HG03442 (cell line): ENCODE data around the gene LY6G6C.

Source experiments
- ATAC-seq: cut with Tn5 transposase; IDR thresholded peaks from one replicate; pipeline ENCODE4 v1.9.1; 2021; ENCODE audit warnings: mild to moderate bottlenecking, moderate library complexity; ENCODE audit not compliant: unreplicated experiment

The LY6G6C gene

GRCh38 chr6:31721351-31722020 is at the start of gene LY6G6C:
Gene LY6G6C, minus strand, starts transcription at chr6:31721746. Its CDS starts 67 bp downstream, at chr6:31721679.
- ATAC-seq = no peak

GRCh38 chr6:31770860-31771259 is 49.3 kb upstream of the LY6G6C start:
- ATAC-seq = no peak

GRCh38 chr6:31769684-31770371 is 48.3 kb upstream of the LY6G6C start:
- ATAC-seq = no peak

GRCh38 chr6:31768363-31769257 is 47.1 kb upstream of the LY6G6C start:
- no peak for ATAC-seq

GRCh38 chr6:31767096-31767645 is 45.6 kb upstream of the LY6G6C start:
- no peak for ATAC-seq

- no peak for ATAC-seq
Measured at GRCh38 chr6:31765910-31766794, 44.6 kb upstream of the LY6G6C start.

- ATAC-seq = no peak
Measured at GRCh38 chr6:31765559-31765909, 44.0 kb upstream of the LY6G6C start.

GRCh38 chr6:31764198-31764597 is 42.7 kb upstream of the LY6G6C start:
- ATAC-seq = no peak

GRCh38 chr6:31763619-31763940 is 42.0 kb upstream of the LY6G6C start:
- no peak for ATAC-seq

GRCh38 chr6:31762878-31763618 is 41.5 kb upstream of the LY6G6C start:
- ATAC-seq = no peak

GRCh38 chr6:31762356-31762755 is 40.8 kb upstream of the LY6G6C start, which contains the start of gene SAPCD1:
Gene SAPCD1, plus strand, starts transcription at chr6:31762656. Its CDS starts 399 bp downstream, at chr6:31763055.
- no peak for ATAC-seq

- ATAC-seq = no peak
Measured at GRCh38 chr6:31761343-31761742, 39.8 kb upstream of the LY6G6C start.

GRCh38 chr6:31760790-31761189 is 39.2 kb upstream of the LY6G6C start:
- ATAC-seq = no peak

GRCh38 chr6:31758281-31758680 is 36.7 kb upstream of the LY6G6C start:
- no peak for ATAC-seq

- no peak for ATAC-seq
Measured at GRCh38 chr6:31752739-31753319, 31.3 kb upstream of the LY6G6C start.

GRCh38 chr6:31750411-31751022 is 29.0 kb upstream of the LY6G6C start:
- ATAC-seq = no peak

GRCh38 chr6:31749301-31750036 is 27.9 kb upstream of the LY6G6C start:
- ATAC-seq = no peak

- ATAC-seq = no peak
Measured at GRCh38 chr6:31744422-31744821, 22.9 kb upstream of the LY6G6C start.
